Measurements from ENCODE around the gene CNN2.

Gene CNN2

GRCh38 chr19:1052349-1052975, 26.1 kb downstream of the CNN2 start:
- DNase-seq = no peak

GRCh38 chr19:1053176-1054101, 27.0 kb downstream of the CNN2 start:
- no peak for DNase-seq

GRCh38 chr19:1054102-1055027, 28.0 kb downstream of the CNN2 start:
- no peak for DNase-seq

DNA sequence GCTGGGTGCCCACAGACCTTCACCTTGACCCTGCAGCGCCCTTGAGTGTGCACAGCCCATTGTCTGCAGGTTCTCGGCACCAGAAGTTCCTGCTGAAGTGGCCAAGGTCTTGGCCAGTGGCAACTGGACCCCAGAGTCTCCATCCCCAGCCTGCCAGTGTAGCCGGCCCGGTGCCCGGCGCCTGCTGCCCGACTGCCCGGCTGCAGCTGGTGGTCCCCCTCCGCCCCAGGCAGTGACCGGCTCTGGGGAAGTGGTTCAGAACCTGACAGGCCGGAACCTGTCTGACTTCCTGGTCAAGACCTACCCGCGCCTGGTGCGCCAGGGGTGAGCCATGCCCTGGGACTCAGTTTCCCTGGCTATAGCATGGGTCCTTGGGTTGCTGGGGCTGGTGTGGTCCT, 28.6 kb downstream of the CNN2 start:
- DNase-seq = no peak

- DNase-seq = no peak
Measured at GRCh38 chr19:1055886-1056620, 29.6 kb downstream of the CNN2 start.

DNA sequence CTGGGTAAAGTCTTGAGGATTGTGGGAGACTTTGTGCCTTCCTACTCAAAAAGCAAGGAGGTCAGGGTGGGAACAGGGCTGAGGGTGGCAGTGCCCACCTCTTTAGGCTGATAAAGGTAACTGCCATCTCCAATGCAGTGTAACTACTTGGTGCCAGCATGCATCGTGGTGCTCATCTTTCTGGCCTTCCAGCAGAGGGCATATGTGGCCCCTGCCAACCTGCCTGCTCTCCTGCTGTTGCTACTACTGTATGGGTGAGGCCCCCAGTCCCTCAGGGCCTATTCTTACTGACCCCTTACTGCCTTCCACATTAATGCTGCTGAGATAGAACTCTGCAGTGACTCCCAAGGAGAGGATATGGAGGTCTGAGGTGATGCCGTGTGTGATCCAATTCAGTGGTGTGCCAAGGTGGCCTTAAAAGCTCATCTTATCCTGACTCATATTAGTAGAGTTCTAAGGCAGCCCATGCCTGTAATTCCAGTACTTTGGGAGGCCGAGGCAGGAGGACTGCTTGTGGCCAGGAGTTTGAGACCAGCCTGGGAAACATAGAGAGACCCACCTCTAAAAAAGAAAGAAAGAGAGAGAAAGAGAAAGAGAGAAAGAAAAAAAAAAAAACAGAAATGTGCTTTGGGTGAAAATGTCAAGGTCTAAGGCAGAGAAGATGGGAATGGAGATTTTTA, 30.9 kb downstream of the CNN2 start:
- no peak for DNase-seq

- DNase-seq = no peak
Measured at GRCh38 chr19:1058112-1058511, 31.7 kb downstream of the CNN2 start.

DNA sequence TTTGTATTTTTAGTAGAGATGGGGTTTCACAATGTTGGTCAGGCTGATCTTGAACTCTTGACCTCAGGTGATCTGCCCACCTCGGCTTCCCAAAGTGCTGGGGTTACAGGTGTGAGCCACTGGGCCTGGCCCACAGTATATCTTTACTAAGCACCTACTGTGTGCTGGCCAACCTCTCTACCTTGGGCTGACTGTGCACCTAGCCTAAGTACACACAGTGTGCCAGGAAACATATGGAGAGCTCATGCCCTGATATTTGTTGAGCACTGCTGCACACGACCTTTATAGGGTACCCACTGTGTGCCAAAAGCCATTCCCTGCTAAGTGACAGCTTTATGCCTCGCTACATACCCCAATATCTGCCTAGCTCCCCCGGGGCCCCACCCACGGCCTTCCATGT, 34.3 kb downstream of the CNN2 start:
- no peak for DNase-seq

DNA sequence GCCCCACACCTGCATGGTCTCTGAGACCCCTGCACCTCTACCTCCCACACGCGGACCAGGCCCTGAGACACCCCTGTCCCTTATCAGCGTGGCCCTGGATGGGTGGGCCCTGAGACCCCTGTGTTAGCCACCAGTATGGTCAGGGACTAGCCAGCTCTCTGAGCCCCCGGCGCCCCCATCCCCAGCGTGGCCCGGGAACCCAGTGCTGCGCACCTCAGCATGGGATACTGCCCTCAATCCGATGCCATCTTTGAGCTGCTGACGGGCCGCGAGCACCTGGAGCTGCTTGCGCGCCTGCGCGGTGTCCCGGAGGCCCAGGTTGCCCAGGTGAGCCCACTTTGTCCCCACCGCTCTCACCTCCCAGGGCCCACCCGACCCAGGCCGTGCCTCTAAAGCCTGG, 35.6 kb downstream of the CNN2 start:
- DNase-seq = no peak

- peak; percentile 71 for DNase-seq
Measured at GRCh38 chr19:1062387-1063029, 36.1 kb downstream of the CNN2 start.

DNA sequence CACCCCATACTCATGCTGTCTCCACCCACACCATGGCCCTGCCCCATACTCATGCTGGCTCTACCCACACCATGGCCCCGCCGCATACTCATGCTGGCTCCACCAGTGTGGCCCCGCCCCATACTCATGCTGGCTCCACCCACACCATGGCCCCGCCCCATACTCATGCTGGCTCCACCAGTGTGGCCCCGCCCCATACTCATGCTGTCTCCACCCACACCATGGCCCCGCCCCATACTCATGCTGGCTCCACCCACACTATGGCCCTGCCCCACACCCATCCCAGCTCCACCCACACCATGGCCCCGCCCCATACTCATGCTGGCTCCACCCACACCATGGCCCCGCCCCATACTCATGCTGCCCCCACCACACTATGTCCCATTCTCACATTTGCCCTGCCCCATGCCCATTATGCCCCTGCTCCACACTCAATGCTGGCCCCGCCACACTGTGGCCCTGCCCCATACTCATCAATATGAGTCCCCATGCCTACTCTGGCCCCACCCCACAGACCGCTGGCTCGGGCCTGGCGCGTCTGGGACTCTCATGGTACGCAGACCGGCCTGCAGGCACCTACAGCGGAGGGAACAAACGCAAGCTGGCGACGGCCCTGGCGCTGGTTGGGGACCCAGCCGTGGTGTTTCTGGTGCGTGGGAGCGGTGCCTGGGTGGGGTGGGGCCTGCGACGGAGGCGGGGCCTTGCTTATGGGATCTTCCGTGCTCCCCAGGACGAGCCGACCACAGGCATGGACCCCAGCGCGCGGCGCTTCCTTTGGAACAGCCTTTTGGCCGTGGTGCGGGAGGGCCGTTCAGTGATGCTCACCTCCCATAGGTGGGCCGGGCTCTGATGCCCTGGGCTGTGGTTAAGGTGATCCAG, 36.9 kb downstream of the CNN2 start:
- peak; percentile 82 for DNase-seq

DNA sequence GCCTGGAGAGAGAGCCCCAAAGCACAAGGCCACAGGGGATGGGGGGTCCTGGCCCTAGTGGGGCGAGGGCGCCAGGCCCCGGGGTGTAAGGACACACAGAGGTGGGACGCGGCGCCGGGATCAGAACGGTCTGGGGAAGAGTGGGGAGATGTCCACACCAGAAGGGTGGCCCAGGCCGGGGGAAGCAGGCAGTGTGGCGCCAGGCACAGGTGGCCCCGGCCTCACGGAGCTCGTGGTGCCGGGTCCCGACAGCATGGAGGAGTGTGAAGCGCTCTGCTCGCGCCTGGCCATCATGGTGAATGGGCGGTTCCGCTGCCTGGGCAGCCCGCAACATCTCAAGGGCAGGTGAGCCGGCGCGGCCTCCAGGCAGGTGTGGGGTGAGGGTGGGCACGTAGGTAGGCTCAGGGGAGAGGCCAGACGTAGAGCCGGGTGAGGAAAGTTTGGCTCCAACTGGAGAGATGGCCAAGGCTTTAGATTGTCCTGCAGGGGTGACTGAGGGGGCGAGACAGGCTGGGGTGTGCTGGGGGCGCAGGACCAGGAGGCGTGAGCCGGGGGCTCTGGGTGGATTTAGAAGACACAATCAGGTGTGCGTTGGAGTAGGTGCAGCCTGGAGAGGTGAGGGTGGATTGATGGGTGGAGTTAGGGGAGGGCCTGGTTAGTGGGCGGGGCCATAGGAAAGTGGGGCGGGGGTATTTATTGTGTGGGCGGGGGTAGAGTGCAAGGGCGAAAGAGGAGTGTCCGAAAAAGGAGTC, 37.7 kb downstream of the CNN2 start:
- DNase-seq = no peak

- peak; percentile 81 for DNase-seq
Measured at GRCh38 chr19:1064661-1065605, 38.5 kb downstream of the CNN2 start.

DNA sequence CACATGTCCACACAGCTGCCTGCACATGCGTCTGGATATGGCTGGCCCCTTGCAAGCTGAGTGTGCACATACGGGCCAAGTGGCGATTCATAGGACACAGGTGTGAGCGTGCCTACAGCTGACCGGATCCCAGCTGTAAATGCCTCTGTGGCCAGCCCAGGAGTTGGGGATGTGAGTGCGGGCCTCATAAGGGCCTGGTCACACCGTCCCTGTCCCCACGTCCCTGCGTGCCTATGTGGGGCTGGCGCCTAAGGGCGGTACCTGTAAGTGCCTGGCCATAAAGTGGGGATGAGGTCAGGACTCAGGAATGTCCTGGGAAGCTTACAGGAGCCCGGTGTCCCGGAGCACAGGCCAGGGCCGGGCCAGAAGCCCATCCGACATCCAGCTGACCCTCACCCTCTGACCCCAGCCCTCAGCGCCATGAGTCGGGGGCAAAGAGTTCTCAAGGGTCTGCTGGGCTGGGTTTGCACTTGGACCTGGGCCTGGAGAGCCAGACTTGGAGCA, 39.2 kb downstream of the CNN2 start:
- DNase-seq = no peak

GRCh38 chr19:1066251-1066747, 39.9 kb downstream of the CNN2 start:
- no peak for DNase-seq

- DNase-seq = peak; percentile 86
Measured at GRCh38 chr19:1066748-1067340, 40.4 kb downstream of the CNN2 start, which contains the start of gene ARHGAP45. Gene ARHGAP45 (plus strand): TSS chr19:1067167. CDS start chr19:1067406, 239 bp downstream.

GRCh38 chr19:1067341-1067957, 41.0 kb downstream of the CNN2 start:
- DNase-seq = no peak

All from stimulated activated CD8-positive, alpha-beta memory T cell treated with anti-CD3 and anti-CD28 coated beads, Interleukin-4, amount 100 ng/mL, for 48 hours (primary cell).